OCI-LY3 (cell line): ENCODE results near the gene DEFB114.

Experiments used
- CTCF ChIP-seq: fragments of 200-600, 300-600 bp; sonication (generic); IDR thresholded peaks from 2 replicates; pipeline ENCODE4 v1.5.1; 2014; ENCODE audit warnings: antibody characterized with exemption, low read length, low read depth
- EZH2phosphoT487 ChIP-seq: fragments of 200-600 bp; shearing (Covaris generic); IDR thresholded peaks from 2 replicates; pipeline ENCODE4 v1.6.1; 2018; ENCODE audit warnings: antibody characterized with exemption, mixed run types, low read depth

GRCh38 chr6:49955847-49956246, 8.1 kb downstream of the DEFB114 start:
- TF ChIP-seq CTCF (no peak), EZH2phosphoT487 (no peak)
